Spleen (tissue), 7 donors: ENCODE results near the gene QPCTL.

Experiments used
- CTCF ChIP-seq, 11 experiments: fragments of 200-600 bp in 7 of 11; fragments of 450-650 bp in 4 of 11; sonication (generic) in 4 of 11; IDR thresholded peaks in 8 of 11; conservative IDR thresholded peaks in 3 of 11; 1 replicate in 7 of 11; 2 replicates in 4 of 11; pipeline versions ENCODE4 v1.4.0 to v1.8.0; 2016 to 2021; ENCODE audit warnings: antibody characterized with exemption in 11 of 11, inconsistent platforms in 4 of 11, mild to moderate bottlenecking in 1 of 11
- POLR2A ChIP-seq, 3 donors: fragments of 450-650 bp; IDR thresholded peaks; one replicate each; pipeline ENCODE4 v1.5.1; 2017; ENCODE audit warnings: antibody characterized with exemption in 3 of 3, mild to moderate bottlenecking in 1 of 3
- POLR2AphosphoS5 ChIP-seq, 3 donors: sonication (generic); formaldehyde crosslinking; IDR thresholded peaks; one replicate each; pipeline ENCODE4 v1.5.1; 2017; ENCODE audit warnings: antibody characterized with exemption in 3 of 3
- donor health status: DM: no; HTN: no; CAD: no; lungs with moderate emphysema.
- donor health status: DM: no; HTN: no; CAD: no.
- donor health status: DM: no; HTN: no; CAD: no.

GRCh38 chr19:45729800-45730290 is 37.4 kb downstream of the QPCTL start:
- TF ChIP-seq CTCF (IDR thresholded peaks at IDR 0.05 in 8 of 11, conservative IDR thresholded peaks at IDR 0.05 in 3 of 11) (no peak), POLR2AphosphoS5 (IDR thresholded peaks at IDR 0.05) (no peak), POLR2A (IDR thresholded peaks at IDR 0.05) (no peak)
